Measurements from ENCODE around the gene CDHR3. TPM values are rescaled to one million over a fixed set of nuclear protein-coding genes. Genes with fewer than 3 reads are reported as not detected.

The CDHR3 gene
- total RNA-seq, 1 donor from 2014 or later, result 0.75 TPM

DNA sequence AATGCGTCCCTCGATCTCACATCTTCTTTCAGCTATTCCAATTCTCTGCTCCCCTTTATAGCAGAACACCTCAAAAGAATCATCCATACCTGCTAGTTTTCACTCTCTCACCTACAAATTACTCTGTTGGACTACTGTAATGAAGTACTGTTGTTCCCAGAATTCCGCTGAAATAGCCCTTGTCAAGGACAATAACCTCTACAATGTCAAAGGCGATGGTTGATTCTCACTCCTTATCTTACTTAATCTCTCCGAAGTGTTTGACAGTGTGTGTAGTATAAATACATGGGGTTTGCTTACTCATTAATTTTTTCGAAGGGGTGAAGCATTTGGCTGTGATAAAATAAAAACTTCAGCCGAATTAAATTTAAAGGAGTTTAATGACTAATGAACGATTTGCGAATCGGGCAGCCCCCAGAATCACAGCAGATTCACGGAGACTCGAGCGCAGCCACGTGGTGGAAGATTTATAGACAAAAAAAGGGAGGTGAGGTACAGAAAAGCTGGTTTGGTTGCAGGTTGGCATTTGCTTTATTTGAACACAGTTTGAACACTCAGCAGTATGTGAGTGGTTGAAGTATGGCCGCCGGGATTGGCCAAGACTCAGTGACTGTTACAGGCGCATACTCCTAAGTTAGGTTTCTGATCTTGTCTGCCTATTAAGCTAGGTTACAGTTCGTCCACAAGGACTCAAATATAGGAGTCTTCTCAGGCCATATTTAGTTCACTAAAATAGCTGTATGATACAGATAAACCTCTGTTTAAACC lies 119.2 kb downstream of the CDHR3 start:
- DNase-seq (no peak), ATAC-seq (ENCODE audit: low read depth) (no peak)
- Mint-ChIP-seq H3K27me3 (no peaks in the 10 kb centered on the region), H3K4me1 (peaks cover 86% of the 10 kb centered on the region), H3K27ac (peak overlapping the region; percentile 84), H3K36me3 (ENCODE audit: low read depth) (peaks cover 13% of the 10 kb centered on the region), H3K4me3 (no peak overlapping the region), H3K9me3 (no peaks in the 10 kb centered on the region)
- TF ChIP-seq, protein P1, sequence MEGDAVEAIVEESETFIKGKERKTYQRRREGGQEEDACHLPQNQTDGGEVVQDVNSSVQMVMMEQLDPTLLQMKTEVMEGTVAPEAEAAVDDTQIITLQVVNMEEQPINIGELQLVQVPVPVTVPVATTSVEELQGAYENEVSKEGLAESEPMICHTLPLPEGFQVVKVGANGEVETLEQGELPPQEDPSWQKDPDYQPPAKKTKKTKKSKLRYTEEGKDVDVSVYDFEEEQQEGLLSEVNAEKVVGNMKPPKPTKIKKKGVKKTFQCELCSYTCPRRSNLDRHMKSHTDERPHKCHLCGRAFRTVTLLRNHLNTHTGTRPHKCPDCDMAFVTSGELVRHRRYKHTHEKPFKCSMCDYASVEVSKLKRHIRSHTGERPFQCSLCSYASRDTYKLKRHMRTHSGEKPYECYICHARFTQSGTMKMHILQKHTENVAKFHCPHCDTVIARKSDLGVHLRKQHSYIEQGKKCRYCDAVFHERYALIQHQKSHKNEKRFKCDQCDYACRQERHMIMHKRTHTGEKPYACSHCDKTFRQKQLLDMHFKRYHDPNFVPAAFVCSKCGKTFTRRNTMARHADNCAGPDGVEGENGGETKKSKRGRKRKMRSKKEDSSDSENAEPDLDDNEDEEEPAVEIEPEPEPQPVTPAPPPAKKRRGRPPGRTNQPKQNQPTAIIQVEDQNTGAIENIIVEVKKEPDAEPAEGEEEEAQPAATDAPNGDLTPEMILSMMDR (IDR thresholded peaks at IDR 0.05), result no peak
- POLR2A ChIA-PET, result interaction anchor here (0.8 to 11.9 kb wide), 8 partner anchors 10 to 30 kb away, joined by 3 to 199 read pairs (median 10); partner anchors contain the start of gene SYPL1
- intact Hi-C loops (cut with micrococcal nuclease), result loop anchor here (10.0 kb wide), 1 partner anchor 1083 kb away; the partner anchor contains the start of gene HBP1
- CTCF ChIA-PET, result no interaction called here

Other genes starting within 250 kb of the CDHR3 start
- 14.4 and 18.6 TPM in 2 replicates for gene ATXN7L1, start 86.7 kb upstream of the CDHR3 start, total RNA-seq
- 109 and 116 TPM in 2 replicates for gene SYPL1, start 149.0 kb downstream of the CDHR3 start, total RNA-seq